GM19397 (cell line): ENCODE results near the gene ARHGAP32.

Experiments
- ATAC-seq: cut with Tn5 transposase; IDR thresholded peaks from one replicate; pipeline ENCODE4 v1.9.1; 2021; ENCODE audit warnings: mild to moderate bottlenecking, moderate library complexity; ENCODE audit not compliant: unreplicated experiment

The ARHGAP32 gene

GRCh38 chr11:128963744-128964325 lies 228.3 kb downstream of the ARHGAP32 start:
- ATAC-seq = no peak

GRCh38 chr11:128962896-128963295 lies 229.2 kb downstream of the ARHGAP32 start:
- no peak for ATAC-seq

- ATAC-seq = no peak
Measured at GRCh38 chr11:128961645-128962044, 230.5 kb downstream of the ARHGAP32 start.

GRCh38 chr11:128957202-128957482 lies 235.0 kb downstream of the ARHGAP32 start:
- no peak for ATAC-seq

GRCh38 chr11:128956401-128957201 lies 235.5 kb downstream of the ARHGAP32 start:
- no peak for ATAC-seq

- ATAC-seq = no peak
Measured at GRCh38 chr11:128955636-128956035, 236.5 kb downstream of the ARHGAP32 start.

- ATAC-seq = no peak
Measured at GRCh38 chr11:128953151-128953550, 239.0 kb downstream of the ARHGAP32 start.

- no peak for ATAC-seq
Measured at GRCh38 chr11:128949791-128950454, 242.2 kb downstream of the ARHGAP32 start.

GRCh38 chr11:128948583-128948982 lies 243.5 kb downstream of the ARHGAP32 start:
- no peak for ATAC-seq

- no peak for ATAC-seq
Measured at GRCh38 chr11:128947773-128948172, 244.4 kb downstream of the ARHGAP32 start.

GRCh38 chr11:128946648-128947047 lies 245.5 kb downstream of the ARHGAP32 start:
- no peak for ATAC-seq

- ATAC-seq = no peak
Measured at GRCh38 chr11:128943428-128943976, 248.6 kb downstream of the ARHGAP32 start.

- ATAC-seq = no peak
Measured at GRCh38 chr11:128942817-128943427, 249.2 kb downstream of the ARHGAP32 start, which contains the start of gene TP53AIP1. Gene TP53AIP1, minus strand, starts transcription at chr11:128942871. Its CDS starts 5,053 bp downstream, at chr11:128937818.

GRCh38 chr11:128942272-128942612 lies 249.9 kb downstream of the ARHGAP32 start:
- ATAC-seq = no peak

- ATAC-seq = no peak
Measured at GRCh38 chr11:128941573-128942271, 250.4 kb downstream of the ARHGAP32 start.

GRCh38 chr11:128941110-128941509 lies 251.0 kb downstream of the ARHGAP32 start:
- no peak for ATAC-seq

GRCh38 chr11:128940603-128941002 lies 251.5 kb downstream of the ARHGAP32 start:
- ATAC-seq = no peak

- no peak for ATAC-seq
Measured at GRCh38 chr11:128940156-128940555, 252.0 kb downstream of the ARHGAP32 start.

GRCh38 chr11:128939591-128939990 lies 252.5 kb downstream of the ARHGAP32 start:
- no peak for ATAC-seq

- no peak for ATAC-seq
Measured at GRCh38 chr11:128938156-128938885, 253.8 kb downstream of the ARHGAP32 start.
